GM18951 (cell line): ENCODE measurements around the gene PLEKHM3.

ENCODE experiments used
- POLR2A ChIP-seq: IDR thresholded peaks from 4 replicates; pipeline ENCODE4 v1.6.1; 2011; ENCODE audit warnings: mild to moderate bottlenecking; ENCODE audit not compliant: insufficient read length, insufficient read depth; ENCODE audit errors: extremely low read depth
- in situ Hi-C: fragments of 300-500 bp; cut with MboI; formaldehyde crosslinking; loops from one replicate; pipeline ENCODE4 v1.12.0; 2022; ENCODE audit warnings: low sequenced_read_pairs, mixed read lengths, inconsistent platforms; ENCODE audit not compliant: unreplicated experiment

PLEKHM3 gene

GRCh38 chr2:207876842-207877535, 148.3 kb downstream of the PLEKHM3 start:
- in situ Hi-C loops: no loop called here
- no peak for TF ChIP-seq POLR2A

- no peak for TF ChIP-seq POLR2A
- in situ Hi-C loops: no loop called here
These were observed 149.7 kb downstream of the PLEKHM3 start for GRCh38 chr2:207875473-207876212.

- in situ Hi-C loops: no loop called here
- TF ChIP-seq POLR2A: no peak
These were observed 151.5 kb downstream of the PLEKHM3 start for GRCh38 chr2:207873794-207874193.

- no peak for TF ChIP-seq POLR2A
- in situ Hi-C loops: no loop called here
These were observed 153.4 kb downstream of the PLEKHM3 start for GRCh38 chr2:207871911-207872310.

GRCh38 chr2:207871506-207871905, 153.8 kb downstream of the PLEKHM3 start:
- TF ChIP-seq POLR2A: no peak
- in situ Hi-C loops: no loop called here

GRCh38 chr2:207870814-207871213, 154.5 kb downstream of the PLEKHM3 start:
- TF ChIP-seq POLR2A: no peak
- in situ Hi-C loops: no loop called here

- in situ Hi-C loops: no loop called here
- no peak for TF ChIP-seq POLR2A
These were observed 155.2 kb downstream of the PLEKHM3 start for GRCh38 chr2:207869784-207870778.

- no peak for TF ChIP-seq POLR2A
- in situ Hi-C loops: no loop called here
These were observed 156.3 kb downstream of the PLEKHM3 start for GRCh38 chr2:207868855-207869596.

- in situ Hi-C loops: no loop called here
- no peak for TF ChIP-seq POLR2A
These were observed 157.4 kb downstream of the PLEKHM3 start for GRCh38 chr2:207867905-207868304.

- in situ Hi-C loops: no loop called here
- TF ChIP-seq POLR2A: no peak
These were observed 158.3 kb downstream of the PLEKHM3 start for GRCh38 chr2:207867056-207867455.

- in situ Hi-C loops: no loop called here
- no peak for TF ChIP-seq POLR2A
These were observed 160.1 kb downstream of the PLEKHM3 start for GRCh38 chr2:207865210-207865609.

GRCh38 chr2:207863345-207863744, 162.0 kb downstream of the PLEKHM3 start:
- in situ Hi-C loops: no loop called here
- TF ChIP-seq POLR2A: no peak
